ENCODE results near the gene ANKRD2. TPM values are rescaled to one million over a fixed set of nuclear protein-coding genes. Genes with fewer than 3 reads are reported as not detected.

Gene ANKRD2
- total RNA-seq, 4 donors from 2014 or later: 0.54 TPM; not detected in 3

DNA sequence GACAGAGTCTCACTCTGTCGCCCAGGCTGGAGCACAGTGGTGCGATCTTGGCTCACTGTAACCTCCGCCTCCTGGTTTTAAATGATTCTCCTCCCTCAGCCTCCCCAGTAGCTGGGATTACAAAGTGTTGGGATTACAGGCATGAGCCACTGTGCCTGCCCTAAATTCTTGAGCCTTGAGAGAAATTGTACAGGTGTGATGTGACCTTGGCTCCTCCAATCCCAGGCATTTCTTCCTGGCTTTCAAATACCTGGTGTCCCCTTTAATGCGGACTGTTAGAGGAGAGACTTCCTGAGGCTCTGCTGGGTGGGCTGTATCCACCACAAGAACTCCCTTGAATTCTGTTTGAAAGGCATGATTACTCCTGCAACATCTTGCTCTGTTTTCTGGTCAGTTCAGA, 45.7 kb downstream of the ANKRD2 start:
- ATAC-seq: no peak
- no peaks in the 10 kb centered on the region for H3K27me3 ChIP-seq
- H3K4me1 ChIP-seq: no peaks in the 10 kb centered on the region
- H3K27ac ChIP-seq: no peak overlapping the region
- H3K4me3 ChIP-seq: no peak overlapping the region
- TF ChIP-seq POLR2AphosphoS5 (IDR thresholded peaks at IDR 0.05): no peak
- TF ChIP-seq EP300 (IDR thresholded peaks at IDR 0.05): no peak
- TF ChIP-seq POLR2A (IDR thresholded peaks at IDR 0.05): no peak
- TF ChIP-seq, protein P1, sequence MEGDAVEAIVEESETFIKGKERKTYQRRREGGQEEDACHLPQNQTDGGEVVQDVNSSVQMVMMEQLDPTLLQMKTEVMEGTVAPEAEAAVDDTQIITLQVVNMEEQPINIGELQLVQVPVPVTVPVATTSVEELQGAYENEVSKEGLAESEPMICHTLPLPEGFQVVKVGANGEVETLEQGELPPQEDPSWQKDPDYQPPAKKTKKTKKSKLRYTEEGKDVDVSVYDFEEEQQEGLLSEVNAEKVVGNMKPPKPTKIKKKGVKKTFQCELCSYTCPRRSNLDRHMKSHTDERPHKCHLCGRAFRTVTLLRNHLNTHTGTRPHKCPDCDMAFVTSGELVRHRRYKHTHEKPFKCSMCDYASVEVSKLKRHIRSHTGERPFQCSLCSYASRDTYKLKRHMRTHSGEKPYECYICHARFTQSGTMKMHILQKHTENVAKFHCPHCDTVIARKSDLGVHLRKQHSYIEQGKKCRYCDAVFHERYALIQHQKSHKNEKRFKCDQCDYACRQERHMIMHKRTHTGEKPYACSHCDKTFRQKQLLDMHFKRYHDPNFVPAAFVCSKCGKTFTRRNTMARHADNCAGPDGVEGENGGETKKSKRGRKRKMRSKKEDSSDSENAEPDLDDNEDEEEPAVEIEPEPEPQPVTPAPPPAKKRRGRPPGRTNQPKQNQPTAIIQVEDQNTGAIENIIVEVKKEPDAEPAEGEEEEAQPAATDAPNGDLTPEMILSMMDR (IDR thresholded peaks at IDR 0.05): no peak
- WGBS, 2 donors (ENCODE audit: low coverage in 1 of 2): 93% methylated on average over 4 of the region's 4 CpGs; no CpG with 5 or more reads in 1 of the 2 donors
- no peaks in the 10 kb centered on the region for H3K9me3 ChIP-seq
- H3K36me3 ChIP-seq: peaks cover 0 to 38% of the 10 kb centered on the region in 2 donors

DNA sequence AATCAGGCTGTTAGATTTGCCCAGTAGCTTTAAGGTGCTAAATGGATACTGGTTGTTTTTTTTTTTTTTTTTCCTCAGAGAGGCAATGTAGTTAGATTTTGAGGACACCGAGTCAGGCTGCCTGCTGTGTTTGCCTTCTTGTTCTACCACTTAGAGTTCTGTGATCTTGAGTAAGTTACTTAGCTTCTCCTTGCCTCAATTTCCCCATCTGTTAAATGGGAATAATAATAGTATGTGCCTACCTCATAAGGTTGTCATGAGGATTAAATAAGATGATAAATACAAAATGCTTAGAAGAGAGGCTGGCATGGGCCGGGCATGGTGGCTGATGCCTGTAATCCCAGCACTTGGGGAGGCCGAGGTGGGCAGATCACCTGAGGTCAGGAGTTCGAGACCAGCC, 46.2 kb downstream of the ANKRD2 start:
- TF ChIP-seq POLR2AphosphoS5 (IDR thresholded peaks at IDR 0.05) (no peak), EP300 (IDR thresholded peaks at IDR 0.05) (no peak)
- Histone ChIP-seq H3K27me3 (no peaks in the 10 kb centered on the region), H3K9me3 (no peaks in the 10 kb centered on the region), H3K27ac (no peak overlapping the region), H3K4me1 (no peaks in the 10 kb centered on the region), H3K4me3 (no peak overlapping the region), H3K36me3 (peaks cover 0 to 38% of the 10 kb centered on the region in 2 donors)
- no peak for ATAC-seq
- WGBS, 2 donors (ENCODE audit: low coverage in 1 of 2): 88% methylated on average over 2 of the region's 4 CpGs; no CpG with 5 or more reads in 1 of the 2 donors

DNA sequence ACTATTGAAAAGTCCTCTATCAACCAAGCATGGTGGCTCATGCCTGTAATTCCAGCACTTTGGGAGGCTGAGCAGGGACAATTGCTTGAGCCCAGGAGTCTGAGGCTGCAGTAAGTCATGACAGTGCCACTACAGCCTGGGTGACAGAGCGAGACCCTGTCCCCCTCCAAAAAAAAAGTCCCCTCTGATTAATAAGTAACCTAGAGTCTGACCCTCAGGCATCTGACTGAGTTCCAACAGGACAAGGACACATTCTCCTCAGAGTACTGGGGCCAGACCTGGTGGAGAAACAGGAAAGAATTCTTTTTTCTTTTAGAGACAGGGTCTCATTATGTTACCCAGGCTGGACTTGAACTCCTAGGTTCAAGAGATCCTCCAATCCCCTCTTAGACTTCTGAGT, 50.7 kb downstream of the ANKRD2 start:
- TF ChIP-seq POLR2AphosphoS5 (IDR thresholded peaks at IDR 0.05) (no peak), EP300 (IDR thresholded peaks at IDR 0.05) (no peak), POLR2A (IDR thresholded peaks at IDR 0.05) (no peak)
- TF ChIP-seq, protein P1 (IDR thresholded peaks at IDR 0.05): no peak
- no peak for ATAC-seq

DNA sequence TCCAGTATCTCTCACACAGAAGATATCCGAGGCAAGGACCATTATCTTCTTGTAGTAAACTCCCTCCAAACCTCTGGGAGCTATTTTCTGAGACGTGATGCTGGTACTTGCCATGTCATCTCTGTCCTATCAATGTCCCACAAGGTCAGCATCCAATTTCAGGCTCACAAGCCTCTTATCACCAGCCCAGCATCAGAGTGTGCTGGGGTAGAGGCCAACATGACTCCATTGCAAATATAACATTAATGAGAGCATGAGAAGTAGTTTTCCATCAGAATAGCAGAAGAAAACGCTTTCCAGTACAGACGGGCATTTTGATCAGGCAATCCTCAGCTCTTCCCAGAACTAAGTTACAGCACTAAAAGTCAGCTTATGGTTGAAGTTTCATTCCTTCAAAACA, 55.2 kb downstream of the ANKRD2 start:
- Histone ChIP-seq H3K4me3 (no peak overlapping the region), H3K27me3 (no peaks in the 10 kb centered on the region), H3K9me3 (no peaks in the 10 kb centered on the region), H3K36me3 (no peaks in the 10 kb centered on the region), H3K4me1 (peaks cover 0 to 12% (median 0%) of the 10 kb centered on the region in 3 donors), H3K27ac (no peak overlapping the region)
- TF ChIP-seq EP300 (IDR thresholded peaks at IDR 0.05) (no peak), POLR2AphosphoS5 (IDR thresholded peaks at IDR 0.05) (no peak), POLR2A (IDR thresholded peaks at IDR 0.05) (no peak)
- TF ChIP-seq, protein P1 (IDR thresholded peaks at IDR 0.05): no peak
- 42 to 72% methylated on average over 4 of the region's 4 CpGs for WGBS, 2 donors (ENCODE audit: low coverage in 1 of 2)
- ATAC-seq: no peak

More for the DNA sequence above, 50.7 kb downstream of the ANKRD2 start:
- Histone ChIP-seq H3K27ac (no peak overlapping the region), H3K4me1 (no peaks in the 10 kb centered on the region), H3K4me3 (no peak overlapping the region), H3K27me3 (no peaks in the 10 kb centered on the region), H3K9me3 (no peaks in the 10 kb centered on the region), H3K36me3 (peaks cover 0 to 8% of the 10 kb centered on the region in 2 donors)
- 100% methylated on average over 1 of the region's 1 CpG; no CpG with 5 or more reads in 1 of the 2 donors for WGBS, 2 donors (ENCODE audit: low coverage in 1 of 2)

DNA sequence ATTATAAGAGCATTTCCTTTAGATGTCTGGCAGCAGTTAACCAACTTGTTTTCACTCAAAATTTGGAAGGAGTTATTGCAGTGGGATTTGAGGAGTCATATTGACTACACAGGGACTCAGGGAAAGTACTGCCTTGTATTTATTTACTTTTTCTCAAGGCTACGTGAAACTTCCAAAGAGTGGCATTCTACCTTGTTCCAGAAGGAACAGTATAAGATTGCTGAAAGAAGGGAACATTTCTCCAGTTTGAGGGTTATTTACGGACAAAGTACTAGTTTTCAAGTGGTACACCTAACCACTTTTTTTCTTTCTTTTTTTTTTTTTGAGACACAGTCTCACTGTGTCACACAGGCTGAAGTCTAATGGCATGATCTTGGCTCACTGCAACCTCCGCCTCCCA, 55.6 kb downstream of the ANKRD2 start:
- 50 to 72% methylated on average over 2 to 3 of the region's 3 CpGs for WGBS, 2 donors (ENCODE audit: low coverage in 1 of 2)
- H3K4me3 ChIP-seq: no peak overlapping the region
- H3K27me3 ChIP-seq: no peaks in the 10 kb centered on the region
- H3K27ac ChIP-seq: no peak overlapping the region
- H3K9me3 ChIP-seq: no peaks in the 10 kb centered on the region
- no peaks in the 10 kb centered on the region for H3K36me3 ChIP-seq
- TF ChIP-seq EP300 (IDR thresholded peaks at IDR 0.05) (no peak), POLR2A (IDR thresholded peaks at IDR 0.05) (no peak), POLR2AphosphoS5 (IDR thresholded peaks at IDR 0.05) (no peak)
- TF ChIP-seq, protein P1 (IDR thresholded peaks at IDR 0.05): no peak
- peaks cover 0 to 14% (median 0%) of the 10 kb centered on the region in 3 donors for H3K4me1 ChIP-seq
- ATAC-seq: no peak
